KMS-11 (cell line): ENCODE measurements around the gene CFHR4.
"Not testable (repeated sequence)": the region's sequence is repeated elsewhere in the genome, so short reads cannot be mapped to it uniquely, and the experiment has no call there.

Experiments
- H2AFZ ChIP-seq: fragments of 200-600 bp; sonication (generic); 2 replicates; pipeline ENCODE4 v1.6.1; 2016; ENCODE audit warnings: antibody characterized with exemption, mixed run types, low read depth
- H3K27ac ChIP-seq: fragments of 200-600 bp; sonication (generic); 2 replicates; pipeline ENCODE4 v1.6.1; 2016; ENCODE audit warnings: mild to moderate bottlenecking, mixed run types
- H3K27me3 ChIP-seq: fragments of 200-600 bp; sonication (generic); 2 replicates; pipeline ENCODE4 v1.6.1; 2017; ENCODE audit warnings: mild to moderate bottlenecking, low read depth, mixed run types, moderate library complexity; ENCODE audit not compliant: insufficient read depth
- H3K36me3 ChIP-seq: fragments of 200-600 bp; sonication (generic); 2 replicates; pipeline ENCODE4 v1.6.1; 2017; ENCODE audit warnings: mild to moderate bottlenecking, mixed run types; ENCODE audit not compliant: insufficient read depth
- H3K4me1 ChIP-seq: fragments of 200-600 bp; sonication (generic); 2 replicates; pipeline ENCODE4 v1.6.1; 2016; ENCODE audit warnings: mild to moderate bottlenecking, low read depth, mixed run types; ENCODE audit not compliant: poor library complexity, severe bottlenecking
- H3K4me2 ChIP-seq: fragments of 200-600 bp; sonication (generic); 2 replicates; pipeline ENCODE4 v1.7.0; 2016; ENCODE audit warnings: mild to moderate bottlenecking, mixed run types
- H3K4me3 ChIP-seq: fragments of 200-600 bp; sonication (generic); IDR thresholded peaks from 2 replicates; pipeline ENCODE4 v1.6.1; 2017; ENCODE audit warnings: low read depth, low read length, mixed read lengths; ENCODE audit not compliant: insufficient read depth
- H3K79me2 ChIP-seq: fragments of 200-600 bp; sonication (generic); 2 replicates; pipeline ENCODE4 v1.6.1; 2016; ENCODE audit warnings: low read depth, mixed run types; ENCODE audit not compliant: insufficient read depth
- H3K9ac ChIP-seq: fragments of 200-600 bp; sonication (generic); 2 replicates; pipeline ENCODE4 v1.6.1; 2016; ENCODE audit warnings: mild to moderate bottlenecking, mixed run types
- H4K20me1 ChIP-seq: fragments of 200-600 bp; sonication (generic); 2 replicates; pipeline ENCODE4 v1.6.1; 2016; ENCODE audit warnings: mild to moderate bottlenecking, mixed run types; ENCODE audit not compliant: insufficient read depth
- CTCF ChIP-seq: fragments of 200-600 bp; sonication (generic); conservative IDR thresholded peaks from 2 replicates; pipeline ENCODE4 v1.6.1; 2017; ENCODE audit warnings: low read depth, mild to moderate bottlenecking, antibody characterized with exemption, low read length, moderate library complexity, mixed read lengths

Gene CFHR4

GRCh38 chr1:196896355-196896754 lies 8.5 kb downstream of the CFHR4 start:
- Histone ChIP-seq H3K27ac (no peak overlapping the region), H3K4me1 (no peaks in the 10 kb centered on the region), H3K4me2 (no peak overlapping the region), H2AFZ (no peak overlapping the region), H3K79me2 (no peaks in the 10 kb centered on the region), H3K36me3 (no peaks in the 10 kb centered on the region), H4K20me1 (no peaks in the 10 kb centered on the region), H3K4me3 (no peak overlapping the region), H3K9ac (no peak overlapping the region), H3K27me3 (no peaks in the 10 kb centered on the region)
- TF ChIP-seq CTCF: no peak

- Histone ChIP-seq H2AFZ (no peak overlapping the region), H3K4me1 (no peaks in the 10 kb centered on the region), H3K36me3 (no peaks in the 10 kb centered on the region), H3K4me3 (no peak overlapping the region), H3K4me2 (no peak overlapping the region), H3K9ac (no peak overlapping the region), H3K27me3 (no peaks in the 10 kb centered on the region), H4K20me1 (no peaks in the 10 kb centered on the region), H3K79me2 (no peaks in the 10 kb centered on the region), H3K27ac (no peak overlapping the region)
- no peak for TF ChIP-seq CTCF
These were observed 9.4 kb downstream of the CFHR4 start for GRCh38 chr1:196897158-196897828.

GRCh38 chr1:196902344-196902743 lies 14.5 kb downstream of the CFHR4 start:
- Histone ChIP-seq H3K4me1 (no peaks in the 10 kb centered on the region), H3K4me2 (no peak overlapping the region), H4K20me1 (no peaks in the 10 kb centered on the region), H3K27me3 (no peaks in the 10 kb centered on the region), H2AFZ (no peak overlapping the region), H3K27ac (no peak overlapping the region), H3K9ac (no peak overlapping the region), H3K4me3 (no peak overlapping the region), H3K79me2 (no peaks in the 10 kb centered on the region), H3K36me3 (no peaks in the 10 kb centered on the region)
- no peak for TF ChIP-seq CTCF

GRCh38 chr1:196910215-196910614 lies 22.4 kb downstream of the CFHR4 start:
- no peaks in the 10 kb centered on the region for H3K27me3 ChIP-seq
- no peaks in the 10 kb centered on the region for H3K79me2 ChIP-seq
- no peaks in the 10 kb centered on the region for H3K4me1 ChIP-seq
- H3K36me3 ChIP-seq: no peaks in the 10 kb centered on the region
- H2AFZ ChIP-seq: no peak overlapping the region
- no peak overlapping the region for H3K4me2 ChIP-seq
- H3K4me3 ChIP-seq: no peak overlapping the region
- no peak overlapping the region for H3K9ac ChIP-seq
- H3K27ac ChIP-seq: no peak overlapping the region
- H4K20me1 ChIP-seq: no peaks in the 10 kb centered on the region
- TF ChIP-seq CTCF: no peak

- H3K9ac ChIP-seq, H3K4me3 ChIP-seq, H2AFZ ChIP-seq, H3K27me3 ChIP-seq, H3K79me2 ChIP-seq, H3K4me2 ChIP-seq, H4K20me1 ChIP-seq, H3K36me3 ChIP-seq, H3K4me1 ChIP-seq, H3K27ac ChIP-seq: not testable (repeated sequence)
These were observed 24.4 kb downstream of the CFHR4 start for GRCh38 chr1:196912283-196912682.

GRCh38 chr1:196926839-196927238 lies 39.0 kb downstream of the CFHR4 start:
- H2AFZ ChIP-seq, H4K20me1 ChIP-seq, H3K27ac ChIP-seq, H3K27me3 ChIP-seq, H3K9ac ChIP-seq, H3K79me2 ChIP-seq, H3K36me3 ChIP-seq, H3K4me2 ChIP-seq, H3K4me3 ChIP-seq, H3K4me1 ChIP-seq: not testable (repeated sequence)

- not testable (repeated sequence) for H3K36me3 ChIP-seq, H3K79me2 ChIP-seq, H2AFZ ChIP-seq, H3K4me2 ChIP-seq, H4K20me1 ChIP-seq, H3K27me3 ChIP-seq, H3K4me3 ChIP-seq, H3K27ac ChIP-seq, H3K9ac ChIP-seq, H3K4me1 ChIP-seq
These were observed 45.0 kb downstream of the CFHR4 start for GRCh38 chr1:196932853-196933252.
